K562 (cell line): ENCODE data around the gene LETM1. TPM values are rescaled to one million over a fixed set of nuclear protein-coding genes. Genes with fewer than 3 reads are reported as not detected.

Experiments used
- DIDO1 ChIP-seq: fragments of 450-650 bp; IDR thresholded peaks from 2 replicates; pipeline ENCODE4 v1.6.1; 2016; ENCODE audit warnings: low read depth, missing biosample characterization, missing genetic modification characterization
- FOXO4 ChIP-seq: fragments of 450-650 bp; formaldehyde crosslinking; IDR thresholded peaks from 2 replicates; pipeline ENCODE4 v1.4.0; 2020; ENCODE audit warnings: mild to moderate bottlenecking, moderate library complexity
- ID3 ChIP-seq, 2 experiments: fragments of 250-450 bp in 1 of 2; fragments of 450-650 bp in 1 of 2; sonication (Bioruptor Pico) in 1 of 2; IDR thresholded peaks; 2 replicates each; pipeline versions ENCODE4 v1.6.1 to v1.8.0; 2016 to 2021; ENCODE audit warnings: mild to moderate bottlenecking in 2 of 2, moderate library complexity in 2 of 2, missing compliant biosample characterization in 1 of 2, missing genetic modification characterization in 1 of 2
- KHSRP ChIP-seq: fragments of 450-650 bp; IDR thresholded peaks from 2 replicates; pipeline ENCODE4 v1.6.1; 2017
- PHF21A ChIP-seq: fragments of 450-650 bp; IDR thresholded peaks from 2 replicates; pipeline ENCODE4 v1.6.1; 2017; ENCODE audit warnings: low read depth, borderline replicate concordance
- PHF8 ChIP-seq: fragments of 200-600 bp; sonication (generic); IDR thresholded peaks from 2 replicates; pipeline ENCODE4 v1.6.1; 2012; ENCODE audit warnings: mixed run types, mild to moderate bottlenecking, inconsistent platforms, low read length, moderate library complexity, borderline replicate concordance
- RBM17 ChIP-seq: fragments of 200-400 bp; formaldehyde crosslinking; IDR thresholded peaks from 2 replicates; pipeline ENCODE4 v1.6.1; 2017; ENCODE audit warnings: low read depth, mild to moderate bottlenecking, low read length, borderline replicate concordance
- TFE3 ChIP-seq: fragments of 450-650 bp; formaldehyde crosslinking; IDR thresholded peaks from 2 replicates; pipeline ENCODE4 v1.4.0; 2020; ENCODE audit warnings: mild to moderate bottlenecking, mixed read lengths
- U2AF1 ChIP-seq: fragments of 200-400 bp; formaldehyde crosslinking; optimal IDR thresholded peaks from 2 replicates; pipeline ENCODE3; 2017; ENCODE audit warnings: mild to moderate bottlenecking, low read depth, low read length, moderate library complexity
- USF1 ChIP-seq: sonication (generic); formaldehyde crosslinking; IDR thresholded peaks from 2 replicates; pipeline ENCODE4 v1.9.0; 2022; ENCODE audit warnings: mild to moderate bottlenecking, missing genetic modification reagents
- USF2 ChIP-seq: sonication (generic); formaldehyde crosslinking; IDR thresholded peaks from 2 replicates; pipeline ENCODE4 v1.5.0; 2020; ENCODE audit warnings: missing genetic modification reagents
- ZNF699 ChIP-seq: fragments of 250-450 bp; sonication (Bioruptor Pico); IDR thresholded peaks from 2 replicates; pipeline ENCODE4 v1.8.0; 2021; ENCODE audit warnings: mild to moderate bottlenecking, moderate library complexity; ENCODE audit not compliant: insufficient replicate concordance
- polyA plus RNA-seq, 8 experiments: library from polyadenylated mRNA; depleted of rRNA in 4 of 8; stranded (reverse) in 5 of 8; unstranded in 3 of 8; fragments of >200 nt; fragmentation: Nextera tagmentation in 2 of 8; fragmentation: Illumina TruSeq in 1 of 8; extraction: Ambion mirVana in 2 of 8; extraction: Trizol in 1 of 8; gene quantifications; 2 replicates each; pipeline versions ENCODE4 v1.2.1 to v1.2.3, GENCODE V29; 2011 to 2014; ENCODE audit warnings: inconsistent platforms in 1 of 8, missing spikeins in 1 of 8
- total RNA-seq, 7 experiments: library from RNA; depleted of rRNA in 6 of 7; stranded (reverse); fragments of >200 nt in 6 of 7; fragmentation: Illumina TruSeq in 2 of 7; extraction: Trizol in 2 of 7; gene quantifications; 2 replicates each; pipeline versions ENCODE4 v1.2.1 to v1.2.3, GENCODE V29; 2011 to 2021; ENCODE audit warnings: low replicate concordance in 1 of 7

The LETM1 gene
- total and polyA plus RNA-seq, 9 of the 15 experiments (the other 6 are each of a cell fraction or from before 2014, with no cell fraction given), result 3.9 to 109 (median 35.0) TPM

- TF ChIP-seq USF2 (peak; percentile 38; the same call in 1 of the 2 replicates), U2AF1 (no peak), ID3 (CRISPR knock-in tag; IDR thresholded peaks at IDR 0.05) (no peak), ID3 (tag; IDR thresholded peaks at IDR 0.05) (no peak), ZNF699 (CRISPR knock-in tag) (no peak), RBM17 (no peak), PHF21A (no peak), TFE3 (CRISPR knock-in tag) (no peak), FOXO4 (CRISPR knock-in tag) (no peak), PHF8 (no peak), USF1 (peak; percentile 38; the same call in 1 of the 2 replicates), KHSRP (no peak), DIDO1 (tag) (no peak)
Measured at GRCh38 chr4:1863297-1864033, 7.5 kb upstream of the LETM1 start (continued).
